K562 (cell line): ENCODE results near the gene KRTAP23-1. TPM values are rescaled to one million over a fixed set of nuclear protein-coding genes. Genes with fewer than 3 reads are reported as not detected.
A peak's percentile ranks its signal among the peaks of the same experiment; 100 is the strongest.

Experiments
- ATAC-seq: fragments of 200-7000 bp; cut with Tn5 transposase; 3 replicates; pipeline ENCODE4 v1.9.1; 2020; ENCODE audit warnings: moderate library complexity
- BruUV-seq: library from RNA; stranded (reverse); fragments of 400-500 nt; replicated peaks from 2 replicates; lab custom pipeline; 2021; lab: Mats Ljungman, UMichigan
- CTCF ChIA-PET: fragments of 300-600 bp; formaldehyde crosslinking; extraction: SDS; loops from one replicate; lab custom pipeline; 2021; ENCODE audit warnings: low intra/inter-chr PET ratio; lab: Yijun Ruan, JAX
- POLR2A ChIA-PET: fragments of 300-600, 350-650 bp; sonication (Branson Sonifier 250); formaldehyde crosslinking; extraction: SDS; loops from one replicate; lab custom pipeline; 2021; ENCODE audit warnings: antibody characterized with exemption, inconsistent platforms; lab: Yijun Ruan, JAX
- DNase-seq, 4 experiments: peaks; one replicate each; pipeline versions ENCODE4 v3.0.0 to v3.0.0-alpha.2; 2011 to 2018; ENCODE audit warnings: low spot score in 3 of 4, mixed read lengths in 3 of 4; ENCODE audit errors: extremely low read depth in 1 of 4
- FAIRE-seq: peaks from 2 replicates; lab custom pipeline; 2011; peaks lifted over from hg19 to GRCh38; lab: Jason Lieb, UNC
- H2AFZ ChIP-seq: 2 replicates; pipeline ENCODE4 v1.6.0; 2011; ENCODE audit warnings: low read depth, low read length, control low read depth, inconsistent platforms
- H3K27ac ChIP-seq: fragments of 200-600 bp; 3 replicates; pipeline ENCODE4 v1.8.0; 2011; ENCODE audit warnings: low read depth, mild to moderate bottlenecking, control low read depth, inconsistent platforms, low read length, moderate library complexity, mixed read lengths; ENCODE audit errors: extremely low read depth
- H3K27me3 ChIP-seq, 2 experiments: fragments of 300-600 bp in 1 of 2; 2 replicates in 1 of 2; 3 replicates in 1 of 2; pipeline versions ENCODE4 v1.6.0 to v1.8.0; 2011; ENCODE audit warnings: inconsistent platforms in 2 of 2, low read length in 2 of 2, mild to moderate bottlenecking in 1 of 2, mixed read lengths in 1 of 2, moderate library complexity in 1 of 2; ENCODE audit not compliant: control insufficient read depth in 2 of 2, insufficient read depth in 2 of 2
- H3K36me3 ChIP-seq: fragments of 300-600 bp; 3 replicates; pipeline ENCODE4 v1.8.0; 2011; ENCODE audit warnings: mild to moderate bottlenecking, low read length, inconsistent platforms; ENCODE audit not compliant: control insufficient read depth, insufficient read depth
- H3K4me1 ChIP-seq, 2 experiments: fragments of 200-600 bp in 1 of 2; replicated peaks in 1 of 2; 2 replicates in 1 of 2; 3 replicates in 1 of 2; pipeline versions ENCODE4 v1.5.1 to v1.8.0; 2011; ENCODE audit warnings: inconsistent platforms in 2 of 2, low read length in 2 of 2, mild to moderate bottlenecking in 1 of 2, mixed read lengths in 1 of 2, moderate library complexity in 1 of 2; ENCODE audit not compliant: control insufficient read depth in 2 of 2, insufficient read depth in 2 of 2
- H3K4me2 ChIP-seq: 2 replicates; pipeline ENCODE4 v1.6.1; 2011; ENCODE audit warnings: low read length, control low read depth, inconsistent platforms, mixed read lengths; ENCODE audit not compliant: insufficient read depth
- H3K4me3 ChIP-seq: fragments of 200-600 bp; sonication (generic), shearing (Covaris generic); 2 replicates; pipeline ENCODE4 v1.5.1; 2016; ENCODE audit warnings: control low read depth, inconsistent platforms
- H3K79me2 ChIP-seq: fragments of 200-600 bp; 3 replicates; pipeline ENCODE4 v1.8.0; 2011; ENCODE audit warnings: low read length, inconsistent platforms; ENCODE audit not compliant: control insufficient read depth, insufficient read depth
- H3K9ac ChIP-seq, 2 experiments: 2 replicates each; pipeline versions ENCODE4 v1.6.0 to v1.6.1; 2011; ENCODE audit warnings: low read depth in 2 of 2, low read length in 2 of 2, control low read depth in 1 of 2, inconsistent platforms in 1 of 2, mild to moderate bottlenecking in 1 of 2, mixed read lengths in 1 of 2; ENCODE audit not compliant: insufficient read depth in 1 of 2
- H3K9me1 ChIP-seq: one replicate; pipeline ENCODE4 v1.6.0; 2011; ENCODE audit warnings: inconsistent platforms, mild to moderate bottlenecking, low read length, moderate library complexity; ENCODE audit not compliant: control insufficient read depth, insufficient read depth
- H3K9me3 ChIP-seq: replicated peaks from 2 replicates; pipeline ENCODE4 v1.5.1; 2011; ENCODE audit warnings: low read depth, low read length, inconsistent platforms; ENCODE audit not compliant: control insufficient read depth, insufficient read depth
- H4K20me1 ChIP-seq: replicated peaks from 2 replicates; pipeline ENCODE4 v1.6.1; 2011; ENCODE audit warnings: low read length, inconsistent platforms, mixed read lengths; ENCODE audit not compliant: control insufficient read depth, insufficient read depth
- MBD2 ChIP-seq: sonication (generic); IDR thresholded peaks from 2 replicates; pipeline ENCODE4 v1.6.1; 2016; ENCODE audit warnings: low read depth, borderline replicate concordance
- RNF219 ChIP-seq: fragments of 250-450 bp; sonication (Bioruptor Pico); IDR thresholded peaks from 2 replicates; pipeline ENCODE4 v1.5.0; 2022; ENCODE audit warnings: mild to moderate bottlenecking
- SAP30 ChIP-seq: fragments of 200-600 bp; sonication (generic); IDR thresholded peaks from 2 replicates; pipeline ENCODE4 v1.6.1; 2012; ENCODE audit warnings: borderline replicate concordance, low read depth, mild to moderate bottlenecking, moderate library complexity, low read length, control low read depth, inconsistent platforms; ENCODE audit not compliant: insufficient read depth, poor library complexity, severe bottlenecking
- TEAD2 ChIP-seq: fragments of 450-650 bp; IDR thresholded peaks from 2 replicates; pipeline ENCODE4 v1.6.1; 2016; ENCODE audit warnings: missing genetic modification characterization, control low read depth, missing compliant biosample characterization
- TFE3 ChIP-seq: fragments of 450-650 bp; formaldehyde crosslinking; IDR thresholded peaks from 2 replicates; pipeline ENCODE4 v1.4.0; 2020; ENCODE audit warnings: mild to moderate bottlenecking, mixed read lengths
- U2AF1 ChIP-seq: fragments of 200-400 bp; formaldehyde crosslinking; optimal IDR thresholded peaks from 2 replicates; pipeline ENCODE3; 2017; ENCODE audit warnings: mild to moderate bottlenecking, low read depth, low read length, moderate library complexity
- WGBS: fragments of 100-300 bp; shearing (Covaris generic); methylation state at CpG from one replicate; pipeline ENCODE4 v1.1.6; 2016; ENCODE audit warnings: low coverage, mixed read lengths; ENCODE audit not compliant: insufficient coverage; ENCODE audit errors: missing lambda C conversion rate; 5-methylcytosine and 5-hydroxymethylcytosine counted together
- in situ Hi-C: fragments of 300-500 bp; cut with MboI; formaldehyde crosslinking; loops from 4 replicates; pipeline ENCODE4 v1.15.0; 2018; ENCODE audit warnings: inconsistent platforms, mixed read lengths
- intact Hi-C: fragments of 100-400 bp; cut with micrococcal nuclease; formaldehyde crosslinking; loops from 2 replicates; pipeline ENCODE4 v1.14.2; 2022
- microRNA-seq: library from miRNA; unstranded; fragments of <30 nt; microRNA quantifications from one replicate; pipeline ENCODE4, GENCODE V29; 2018; ENCODE audit warnings: borderline microRNAs expressed
- polyA plus RNA-seq, 8 experiments: library from polyadenylated mRNA; depleted of rRNA in 4 of 8; stranded (reverse) in 5 of 8; unstranded in 3 of 8; fragments of >200 nt; fragmentation: Nextera tagmentation in 2 of 8; fragmentation: Illumina TruSeq in 1 of 8; extraction: Ambion mirVana in 2 of 8; extraction: Trizol in 1 of 8; gene quantifications; 2 replicates each; pipeline versions ENCODE4 v1.2.1 to v1.2.3, GENCODE V29; 2011 to 2014; ENCODE audit warnings: inconsistent platforms in 1 of 8, missing spikeins in 1 of 8
- small RNA-seq: library from RNA; depleted of rRNA; stranded (forward); fragments of <200 nt; gene quantifications from one replicate; pipeline ENCODE3, GENCODE V24; 2014
- total RNA-seq, 7 experiments: library from RNA; depleted of rRNA in 6 of 7; stranded (reverse); fragments of >200 nt in 6 of 7; fragmentation: Illumina TruSeq in 2 of 7; extraction: Trizol in 2 of 7; gene quantifications; 2 replicates each; pipeline versions ENCODE4 v1.2.1 to v1.2.3, GENCODE V29; 2011 to 2021; ENCODE audit warnings: low replicate concordance in 1 of 7

KRTAP23-1 gene
- total and polyA plus RNA-seq, 9 of the 15 experiments (the other 6 are each of a cell fraction or from before 2014, with no cell fraction given): not detected

- TF ChIP-seq RNF219 (CRISPR knock-in tag) (no peak), U2AF1 (no peak), SAP30 (no peak), TEAD2 (tag) (no peak)
Observed at GRCh38 chr21:30306884-30307283, 41.5 kb downstream of the KRTAP23-1 start (continued).

- 4% methylated on average over 1 of the region's 1 CpG for WGBS
- Histone ChIP-seq H3K9me3 (no peaks in the 10 kb centered on the region), H2AFZ (no peak overlapping the region), H4K20me1 (no peaks in the 10 kb centered on the region), H3K79me2 (no peaks in the 10 kb centered on the region), H3K4me3 (no peak overlapping the region), H3K4me2 (no peak overlapping the region), H3K36me3 (no peaks in the 10 kb centered on the region), H3K27ac (no peak overlapping the region), H3K9ac (no peak overlapping the region), H3K4me1 (no peaks in the 10 kb centered on the region), H3K27me3 (no peaks in the 10 kb centered on the region), H3K9me1 (no peaks in the 10 kb centered on the region)
- intact Hi-C loops (no loop called here), in situ Hi-C loops (no loop called here)
- TF ChIP-seq MBD2: no peak
- peak; percentile 91 for TF ChIP-seq TFE3 (CRISPR knock-in tag)
- CTCF ChIA-PET: no interaction called here
- BruUV-seq: no TSS peak
- no peak for ATAC-seq
- DNase-seq: no peak
- no peak for FAIRE-seq
- POLR2A ChIA-PET: no interaction called here
Observed at GRCh38 chr21:30305136-30305535, 43.3 kb downstream of the KRTAP23-1 start.

Small RNA genes lying within 50 kb of the gene (microRNA-seq; reads per million reads assigned to microRNA genes)
- not detected for gene MIR4327

Small RNA genes lying within 50 kb of the gene (small RNA-seq; reads per million reads assigned to genes)
- gene KRTAP23-1 (not detected), gene MIR4327 (not detected)

Other genes starting within 250 kb of the KRTAP23-1 start
Only the 7 nearest of the 20 such genes appear.
- not detected in 2 replicates for gene KRTAP24-1, start 65.7 kb downstream of the KRTAP23-1 start, total RNA-seq (2014; rRNA removed)
- not detected in 2 replicates for gene KRTAP24-1, start 65.7 kb downstream of the KRTAP23-1 start, total RNA-seq (2014; rRNA removed; fragmentation: Illumina TruSeq; extraction: Trizol)
- gene KRTAP24-1, start 65.7 kb downstream of the KRTAP23-1 start, total RNA-seq (2015; rRNA removed; fragmentation: Illumina TruSeq; extraction: Trizol): not detected in 2 replicates
- not detected in 2 replicates for gene KRTAP24-1, start 65.7 kb downstream of the KRTAP23-1 start, total RNA-seq (2021)
- not detected in 2 replicates for gene KRTAP24-1, start 65.7 kb downstream of the KRTAP23-1 start, polyA plus RNA-seq (2011; rRNA removed)
- gene KRTAP24-1, start 65.7 kb downstream of the KRTAP23-1 start, polyA plus RNA-seq (2014; fragmentation: Illumina TruSeq; extraction: Trizol): not detected in 2 replicates
- not detected for gene KRTAP24-1, start 65.7 kb downstream of the KRTAP23-1 start, polyA plus RNA-seq (2014; fragmentation: Nextera tagmentation; extraction: Ambion mirVana)
- not detected in 2 replicates for gene KRTAP24-1, start 65.7 kb downstream of the KRTAP23-1 start, polyA plus RNA-seq (2014; rRNA removed)
- gene KRTAP25-1, start 59.1 kb downstream of the KRTAP23-1 start, total RNA-seq (2014; rRNA removed): not detected in 2 replicates
- not detected in 2 replicates for gene KRTAP25-1, start 59.1 kb downstream of the KRTAP23-1 start, total RNA-seq (2014; rRNA removed; fragmentation: Illumina TruSeq; extraction: Trizol)
- gene KRTAP25-1, start 59.1 kb downstream of the KRTAP23-1 start, total RNA-seq (2015; rRNA removed; fragmentation: Illumina TruSeq; extraction: Trizol): not detected in 2 replicates
- gene KRTAP25-1, start 59.1 kb downstream of the KRTAP23-1 start, total RNA-seq (2021): not detected in 2 replicates
- not detected in 2 replicates for gene KRTAP25-1, start 59.1 kb downstream of the KRTAP23-1 start, polyA plus RNA-seq (2011; rRNA removed)
- gene KRTAP25-1, start 59.1 kb downstream of the KRTAP23-1 start, polyA plus RNA-seq (2014; fragmentation: Illumina TruSeq; extraction: Trizol): not detected in 2 replicates
- gene KRTAP25-1, start 59.1 kb downstream of the KRTAP23-1 start, polyA plus RNA-seq (2014; fragmentation: Nextera tagmentation; extraction: Ambion mirVana): not detected
- not detected in 2 replicates for gene KRTAP25-1, start 59.1 kb downstream of the KRTAP23-1 start, polyA plus RNA-seq (2014; rRNA removed)
- gene KRTAP26-1, start 28.3 kb downstream of the KRTAP23-1 start, total RNA-seq (2014; rRNA removed): not detected in 2 replicates
- gene KRTAP26-1, start 28.3 kb downstream of the KRTAP23-1 start, total RNA-seq (2014; rRNA removed; fragmentation: Illumina TruSeq; extraction: Trizol): not detected in 2 replicates
- not detected in 2 replicates for gene KRTAP26-1, start 28.3 kb downstream of the KRTAP23-1 start, total RNA-seq (2015; rRNA removed; fragmentation: Illumina TruSeq; extraction: Trizol)
- not detected in 2 replicates for gene KRTAP26-1, start 28.3 kb downstream of the KRTAP23-1 start, total RNA-seq (2021)
- gene KRTAP26-1, start 28.3 kb downstream of the KRTAP23-1 start, polyA plus RNA-seq (2011; rRNA removed): not detected in 2 replicates
- gene KRTAP26-1, start 28.3 kb downstream of the KRTAP23-1 start, polyA plus RNA-seq (2014; fragmentation: Illumina TruSeq; extraction: Trizol): not detected in 2 replicates
- gene KRTAP26-1, start 28.3 kb downstream of the KRTAP23-1 start, polyA plus RNA-seq (2014; fragmentation: Nextera tagmentation; extraction: Ambion mirVana): not detected
- not detected in 2 replicates for gene KRTAP26-1, start 28.3 kb downstream of the KRTAP23-1 start, polyA plus RNA-seq (2014; rRNA removed)
- gene KRTAP27-1, start 10.9 kb downstream of the KRTAP23-1 start, total RNA-seq (2014; rRNA removed): not detected in 2 replicates
- gene KRTAP27-1, start 10.9 kb downstream of the KRTAP23-1 start, total RNA-seq (2014; rRNA removed; fragmentation: Illumina TruSeq; extraction: Trizol): not detected in 2 replicates
- gene KRTAP27-1, start 10.9 kb downstream of the KRTAP23-1 start, total RNA-seq (2015; rRNA removed; fragmentation: Illumina TruSeq; extraction: Trizol): not detected in 2 replicates
- gene KRTAP27-1, start 10.9 kb downstream of the KRTAP23-1 start, total RNA-seq (2021): not detected in 2 replicates
- gene KRTAP27-1, start 10.9 kb downstream of the KRTAP23-1 start, polyA plus RNA-seq (2011; rRNA removed): not detected in 2 replicates
- gene KRTAP27-1, start 10.9 kb downstream of the KRTAP23-1 start, polyA plus RNA-seq (2014; fragmentation: Illumina TruSeq; extraction: Trizol): not detected in 2 replicates
- gene KRTAP27-1, start 10.9 kb downstream of the KRTAP23-1 start, polyA plus RNA-seq (2014; fragmentation: Nextera tagmentation; extraction: Ambion mirVana): not detected
- gene KRTAP27-1, start 10.9 kb downstream of the KRTAP23-1 start, polyA plus RNA-seq (2014; rRNA removed): not detected in 2 replicates
- not detected in 2 replicates for gene KRTAP13-2, start 23.7 kb upstream of the KRTAP23-1 start, total RNA-seq (2014; rRNA removed)
- not detected in 2 replicates for gene KRTAP13-2, start 23.7 kb upstream of the KRTAP23-1 start, total RNA-seq (2014; rRNA removed; fragmentation: Illumina TruSeq; extraction: Trizol)
- not detected in 2 replicates for gene KRTAP13-2, start 23.7 kb upstream of the KRTAP23-1 start, total RNA-seq (2015; rRNA removed; fragmentation: Illumina TruSeq; extraction: Trizol)
- gene KRTAP13-2, start 23.7 kb upstream of the KRTAP23-1 start, total RNA-seq (2021): not detected in 2 replicates
- gene KRTAP13-2, start 23.7 kb upstream of the KRTAP23-1 start, polyA plus RNA-seq (2011; rRNA removed): not detected in 2 replicates
- gene KRTAP13-2, start 23.7 kb upstream of the KRTAP23-1 start, polyA plus RNA-seq (2014; fragmentation: Illumina TruSeq; extraction: Trizol): not detected in 2 replicates
- gene KRTAP13-2, start 23.7 kb upstream of the KRTAP23-1 start, polyA plus RNA-seq (2014; fragmentation: Nextera tagmentation; extraction: Ambion mirVana): not detected
- not detected in 2 replicates for gene KRTAP13-2, start 23.7 kb upstream of the KRTAP23-1 start, polyA plus RNA-seq (2014; rRNA removed)
- not detected in 2 replicates for gene KRTAP13-1, start 47.4 kb upstream of the KRTAP23-1 start, total RNA-seq (2014; rRNA removed)
- not detected in 2 replicates for gene KRTAP13-1, start 47.4 kb upstream of the KRTAP23-1 start, total RNA-seq (2014; rRNA removed; fragmentation: Illumina TruSeq; extraction: Trizol)
- gene KRTAP13-1, start 47.4 kb upstream of the KRTAP23-1 start, total RNA-seq (2015; rRNA removed; fragmentation: Illumina TruSeq; extraction: Trizol): not detected in 2 replicates
- not detected in 2 replicates for gene KRTAP13-1, start 47.4 kb upstream of the KRTAP23-1 start, total RNA-seq (2021)
- not detected in 2 replicates for gene KRTAP13-1, start 47.4 kb upstream of the KRTAP23-1 start, polyA plus RNA-seq (2011; rRNA removed)
- not detected in 2 replicates for gene KRTAP13-1, start 47.4 kb upstream of the KRTAP23-1 start, polyA plus RNA-seq (2014; fragmentation: Illumina TruSeq; extraction: Trizol)
- not detected for gene KRTAP13-1, start 47.4 kb upstream of the KRTAP23-1 start, polyA plus RNA-seq (2014; fragmentation: Nextera tagmentation; extraction: Ambion mirVana)
- gene KRTAP13-1, start 47.4 kb upstream of the KRTAP23-1 start, polyA plus RNA-seq (2014; rRNA removed): not detected in 2 replicates
- not detected in 2 replicates for gene KRTAP13-3, start 77.3 kb upstream of the KRTAP23-1 start, total RNA-seq (2014; rRNA removed)
- not detected in 2 replicates for gene KRTAP13-3, start 77.3 kb upstream of the KRTAP23-1 start, total RNA-seq (2014; rRNA removed; fragmentation: Illumina TruSeq; extraction: Trizol)
- gene KRTAP13-3, start 77.3 kb upstream of the KRTAP23-1 start, total RNA-seq (2015; rRNA removed; fragmentation: Illumina TruSeq; extraction: Trizol): not detected in 2 replicates
- not detected in 2 replicates for gene KRTAP13-3, start 77.3 kb upstream of the KRTAP23-1 start, total RNA-seq (2021)
- not detected in 2 replicates for gene KRTAP13-3, start 77.3 kb upstream of the KRTAP23-1 start, polyA plus RNA-seq (2011; rRNA removed)
- gene KRTAP13-3, start 77.3 kb upstream of the KRTAP23-1 start, polyA plus RNA-seq (2014; fragmentation: Illumina TruSeq; extraction: Trizol): not detected in 2 replicates
- gene KRTAP13-3, start 77.3 kb upstream of the KRTAP23-1 start, polyA plus RNA-seq (2014; fragmentation: Nextera tagmentation; extraction: Ambion mirVana): not detected
- not detected in 2 replicates for gene KRTAP13-3, start 77.3 kb upstream of the KRTAP23-1 start, polyA plus RNA-seq (2014; rRNA removed)